Thyroid gland (tissue), 4 donors: ENCODE measurements around the gene MLYCD. TPM values are rescaled to one million over a fixed set of nuclear protein-coding genes. Genes with fewer than 3 reads are reported as not detected.
"Not testable (repeated sequence)": the region's sequence is repeated elsewhere in the genome, so short reads cannot be mapped to it uniquely, and the experiment has no call there.

Source experiments
- DNase-seq, 2 donors: peaks; one replicate each; pipeline ENCODE4 v3.0.0-alpha.2; 2019
- H3K27ac ChIP-seq, 3 donors: fragments of 200-600 bp; sonication (generic); 1 replicate in 2 of 3; 2 replicates in 1 of 3; pipeline ENCODE4 v1.5.1; 2016 to 2019; ENCODE audit warnings: mild to moderate bottlenecking in 1 of 3, moderate library complexity in 1 of 3
- H3K27me3 ChIP-seq: fragments of 200-600 bp; sonication (generic); one replicate; pipeline ENCODE4 v1.5.1; 2019
- H3K36me3 ChIP-seq, 2 donors: fragments of 200-600 bp; sonication (generic); one replicate each; pipeline ENCODE4 v1.5.1; 2016 to 2019
- H3K4me1 ChIP-seq, 2 donors: fragments of 200-600 bp; sonication (generic); one replicate each; pipeline ENCODE4 v1.5.1; 2017 to 2019
- H3K4me3 ChIP-seq, 3 donors: fragments of 200-600 bp; sonication (generic); replicated peaks in 1 of 3; 1 replicate in 2 of 3; 2 replicates in 1 of 3; pipeline ENCODE4 v1.5.1; 2016; ENCODE audit warnings: mild to moderate bottlenecking in 1 of 3
- H3K9me3 ChIP-seq: fragments of 200-600 bp; sonication (generic); one replicate; pipeline ENCODE4 v1.5.1; 2017
- POLR2A ChIP-seq, 2 donors: fragments of 450-650 bp; IDR thresholded peaks; one replicate each; pipeline ENCODE4 v1.6.1; 2017; ENCODE audit warnings: antibody characterized with exemption in 2 of 2, mild to moderate bottlenecking in 2 of 2, moderate library complexity in 1 of 2
- WGBS, 2 donors: methylation state at CpG; one replicate each; pipeline ENCODE4 v1.1.5; 2017; 5-methylcytosine and 5-hydroxymethylcytosine counted together
- intact Hi-C: fragments of 100-400 bp; cut with DNase I; formaldehyde crosslinking; loops from one replicate; pipeline ENCODE4 v1.15.1; 2023
- total RNA-seq, 4 donors: library from RNA; depleted of rRNA; stranded (reverse); fragments of >200 nt; gene quantifications; one replicate each; pipeline ENCODE4 v1.2.3, GENCODE V29; 2016
- TF ChIP-seq, protein P1 (sequence below), 6 experiments: fragments of 200-600 bp in 3 of 6; fragments of 450-650 bp in 3 of 6; sonication (generic) in 3 of 6; IDR thresholded peaks; one replicate each; pipeline ENCODE4 v1.5.1; 2016 to 2019; ENCODE audit warnings: antibody characterized with exemption in 6 of 6, mild to moderate bottlenecking in 2 of 6, inconsistent platforms in 1 of 6, moderate library complexity in 1 of 6

Gene MLYCD
- total RNA-seq, 4 donors from 2014 or later = 9.9 to 22.0 (median 12.0) TPM

DNA sequence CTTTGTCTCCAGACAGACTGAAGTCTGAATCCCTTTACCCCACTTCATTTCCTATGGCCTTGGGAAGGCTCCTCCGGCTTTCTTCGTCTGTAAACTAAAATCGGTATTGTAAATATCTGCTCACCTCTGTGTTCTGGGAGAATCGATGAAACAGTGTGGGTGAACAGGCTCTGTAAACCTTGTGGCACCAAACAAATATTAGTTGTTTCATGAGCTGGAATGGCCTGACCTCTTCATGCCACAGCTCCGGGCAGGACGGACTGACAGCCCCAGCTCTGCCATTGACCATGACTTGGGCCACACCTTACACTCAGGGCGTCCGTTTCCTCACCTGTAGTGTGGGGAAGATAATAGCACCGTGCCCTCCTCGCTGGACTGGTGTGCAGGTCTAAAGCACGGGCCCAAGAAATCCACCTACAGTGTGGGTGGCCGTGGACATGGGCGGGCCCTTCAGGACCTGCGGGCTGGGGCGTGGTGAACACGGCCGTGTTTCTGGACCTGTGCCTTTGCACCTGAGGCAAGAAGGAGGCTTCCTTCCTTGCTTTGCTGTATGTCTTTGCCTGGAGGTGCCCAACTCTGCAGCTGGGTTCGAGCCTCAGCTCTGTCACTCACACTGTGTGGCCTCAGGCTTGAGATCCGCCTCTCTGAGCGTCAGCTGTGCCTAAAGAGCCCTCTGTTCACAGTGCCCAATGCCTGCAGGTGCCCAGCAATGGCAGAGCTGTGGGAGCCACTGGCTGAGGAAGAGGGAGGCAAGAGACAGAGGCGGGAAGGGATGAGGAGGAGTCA lies 48.1 kb downstream of the MLYCD start:
- DNase-seq = no peak
- WGBS, 2 donors = 83 to 97% methylated on average over 17 to 21 of the region's 21 CpGs

DNA sequence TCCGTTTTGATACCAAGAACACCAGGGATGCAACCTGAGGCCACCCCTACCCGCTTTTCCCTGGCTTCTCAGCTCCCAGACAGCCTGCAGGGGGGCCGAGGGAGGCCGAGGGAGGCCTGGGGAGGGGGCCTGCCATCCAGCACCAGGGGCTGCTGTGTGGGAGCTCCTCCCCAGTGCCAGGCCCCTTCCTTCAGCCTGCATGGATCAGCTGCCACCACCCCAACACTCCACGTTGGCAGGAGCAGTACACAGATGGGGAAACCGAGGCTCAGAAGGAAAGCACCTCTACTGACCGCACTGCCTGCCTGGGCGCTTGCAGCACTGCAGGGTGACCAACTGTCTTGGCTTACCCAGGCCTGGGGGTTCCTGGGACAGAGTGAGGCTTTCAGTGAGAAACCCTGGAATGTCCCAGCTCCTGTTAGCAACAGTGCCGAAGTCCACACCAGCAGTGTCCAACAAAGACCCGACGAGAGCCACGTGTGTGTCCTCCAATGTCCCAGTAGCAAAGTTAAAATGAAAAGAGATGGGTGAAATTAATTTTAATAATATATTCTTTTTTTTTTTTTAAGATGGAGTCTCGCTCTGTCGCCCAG lies 48.8 kb downstream of the MLYCD start:
- 89 to 91% methylated on average over 13 to 14 of the region's 14 CpGs for WGBS, 2 donors
- no peak for TF ChIP-seq POLR2A (IDR thresholded peaks at IDR 0.05)
- TF ChIP-seq, protein P1, sequence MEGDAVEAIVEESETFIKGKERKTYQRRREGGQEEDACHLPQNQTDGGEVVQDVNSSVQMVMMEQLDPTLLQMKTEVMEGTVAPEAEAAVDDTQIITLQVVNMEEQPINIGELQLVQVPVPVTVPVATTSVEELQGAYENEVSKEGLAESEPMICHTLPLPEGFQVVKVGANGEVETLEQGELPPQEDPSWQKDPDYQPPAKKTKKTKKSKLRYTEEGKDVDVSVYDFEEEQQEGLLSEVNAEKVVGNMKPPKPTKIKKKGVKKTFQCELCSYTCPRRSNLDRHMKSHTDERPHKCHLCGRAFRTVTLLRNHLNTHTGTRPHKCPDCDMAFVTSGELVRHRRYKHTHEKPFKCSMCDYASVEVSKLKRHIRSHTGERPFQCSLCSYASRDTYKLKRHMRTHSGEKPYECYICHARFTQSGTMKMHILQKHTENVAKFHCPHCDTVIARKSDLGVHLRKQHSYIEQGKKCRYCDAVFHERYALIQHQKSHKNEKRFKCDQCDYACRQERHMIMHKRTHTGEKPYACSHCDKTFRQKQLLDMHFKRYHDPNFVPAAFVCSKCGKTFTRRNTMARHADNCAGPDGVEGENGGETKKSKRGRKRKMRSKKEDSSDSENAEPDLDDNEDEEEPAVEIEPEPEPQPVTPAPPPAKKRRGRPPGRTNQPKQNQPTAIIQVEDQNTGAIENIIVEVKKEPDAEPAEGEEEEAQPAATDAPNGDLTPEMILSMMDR (IDR thresholded peaks at IDR 0.05) = no peak

More for the DNA sequence above, 48.1 kb downstream of the MLYCD start:
- peaks cover 4 to 10% of the 10 kb centered on the region in 2 donors for H3K4me1 ChIP-seq
- H3K4me3 ChIP-seq = no peak overlapping the region
- no peaks in the 10 kb centered on the region for H3K9me3 ChIP-seq
- intact Hi-C loops = no loop called here
- H3K27ac ChIP-seq = no peak overlapping the region
- no peaks in the 10 kb centered on the region for H3K27me3 ChIP-seq
- no peak for TF ChIP-seq POLR2A (IDR thresholded peaks at IDR 0.05)
- TF ChIP-seq, protein P1 (IDR thresholded peaks at IDR 0.05) = no peak
- no peaks in the 10 kb centered on the region for H3K36me3 ChIP-seq

DNA sequence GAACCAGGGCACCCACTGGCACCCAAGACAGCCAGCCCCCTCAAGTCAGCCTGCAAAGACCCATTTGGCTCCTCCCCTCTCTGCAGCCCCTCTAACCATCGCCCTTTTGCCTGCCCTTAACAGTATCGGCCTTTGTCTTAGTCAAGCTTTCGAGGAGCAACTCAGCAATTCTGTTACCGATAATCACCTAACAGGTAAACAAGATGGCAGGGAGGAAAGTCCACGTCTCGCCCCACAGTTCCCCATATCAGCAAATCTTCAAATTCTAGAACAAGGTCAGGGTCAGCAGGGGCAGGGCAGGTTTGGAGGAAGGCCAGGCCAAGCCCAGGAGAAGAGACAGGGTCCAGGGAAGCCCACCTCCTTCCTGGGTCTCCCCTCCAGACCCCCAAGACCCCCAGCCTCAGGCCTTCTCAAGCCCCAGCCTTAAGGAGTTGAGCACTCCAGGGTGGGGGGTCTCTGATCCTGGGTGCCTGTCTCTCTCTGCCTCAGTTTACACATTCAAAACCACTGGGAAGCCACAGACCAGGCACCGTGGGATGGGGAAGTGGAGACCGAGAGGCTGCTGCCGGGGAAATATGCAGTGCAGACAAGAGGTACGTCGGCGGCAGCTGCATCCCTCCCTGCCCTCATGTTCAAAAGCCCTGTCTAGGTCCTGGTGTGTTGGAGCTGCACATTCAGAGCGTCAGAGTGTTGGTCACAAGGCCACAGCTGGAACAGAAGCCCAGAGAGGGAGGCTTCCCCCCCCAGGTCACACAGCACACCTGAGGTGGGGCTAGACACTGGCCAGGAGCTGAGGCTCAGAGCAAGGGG lies 50.2 kb downstream of the MLYCD start:
- 88 to 97% methylated on average over 11 to 13 of the region's 13 CpGs for WGBS, 2 donors
- no peak for DNase-seq
- H3K27me3 ChIP-seq = no peaks in the 10 kb centered on the region
- H3K9me3 ChIP-seq = no peaks in the 10 kb centered on the region
- no peak overlapping the region for H3K27ac ChIP-seq
- H3K36me3 ChIP-seq = no peaks in the 10 kb centered on the region
- no peak overlapping the region for H3K4me3 ChIP-seq
- intact Hi-C loops = no loop called here
- peaks cover 20 to 23% of the 10 kb centered on the region in 2 donors for H3K4me1 ChIP-seq
- no peak for TF ChIP-seq POLR2A (IDR thresholded peaks at IDR 0.05)
- TF ChIP-seq, protein P1 (IDR thresholded peaks at IDR 0.05) = no peak

More for the DNA sequence above, 48.8 kb downstream of the MLYCD start:
- Histone ChIP-seq H3K4me3 (no peak overlapping the region), H3K27ac (no peak overlapping the region), H3K27me3 (no peaks in the 10 kb centered on the region), H3K9me3 (no peaks in the 10 kb centered on the region), H3K4me1 (peaks cover 9 to 16% of the 10 kb centered on the region in 2 donors), H3K36me3 (no peaks in the 10 kb centered on the region)
- DNase-seq = no peak
- intact Hi-C loops = no loop called here

DNA sequence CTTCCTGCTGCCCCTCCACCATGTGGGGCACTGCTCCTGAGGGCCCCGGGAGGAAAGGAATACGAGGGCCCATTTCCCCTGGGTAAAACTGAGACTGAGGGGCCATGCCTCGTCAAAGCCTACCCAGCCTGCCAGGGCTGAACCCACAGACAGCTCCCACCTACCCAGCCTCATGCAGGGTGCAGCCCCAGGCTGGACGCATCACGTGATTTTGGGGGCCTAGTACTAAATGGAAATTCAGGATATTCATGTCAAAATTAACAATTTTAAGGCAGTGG lies 50.7 kb downstream of the MLYCD start:
- H3K9me3 ChIP-seq = no peaks in the 10 kb centered on the region
- 86 to 94% methylated on average over 5 of the region's 5 CpGs for WGBS, 2 donors
- TF ChIP-seq POLR2A (IDR thresholded peaks at IDR 0.05) = no peak
- TF ChIP-seq, protein P1 (IDR thresholded peaks at IDR 0.05) = no peak
- peaks cover 25 to 29% of the 10 kb centered on the region in 2 donors for H3K4me1 ChIP-seq
- DNase-seq = no peak
- intact Hi-C loops = no loop called here
- no peaks in the 10 kb centered on the region for H3K36me3 ChIP-seq
- no peak overlapping the region for H3K27ac ChIP-seq
- no peaks in the 10 kb centered on the region for H3K27me3 ChIP-seq
- no peak overlapping the region for H3K4me3 ChIP-seq

DNA sequence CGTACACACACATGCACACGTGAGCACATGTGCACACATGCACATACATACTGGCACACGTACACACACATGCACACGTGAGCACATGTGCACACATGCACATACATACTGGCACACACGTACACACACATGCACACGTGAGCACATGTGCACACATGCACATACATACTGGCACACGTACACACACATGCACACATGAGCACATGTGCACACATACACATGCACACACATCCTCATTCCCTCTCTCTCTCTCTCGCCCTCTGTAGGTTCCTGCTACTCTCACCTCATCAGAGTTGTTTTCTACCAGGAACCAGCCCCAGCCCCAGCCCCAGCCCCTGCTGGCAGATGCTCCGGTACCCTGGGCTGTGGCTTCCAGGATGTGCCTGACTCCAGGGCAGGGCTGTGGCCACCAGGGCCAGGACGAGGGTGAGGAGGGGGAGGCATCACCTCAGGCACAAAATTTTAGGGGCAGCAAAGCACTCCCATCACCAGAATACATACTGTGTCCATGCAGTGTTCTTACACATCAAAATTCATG lies 52.0 kb downstream of the MLYCD start:
- WGBS, 2 donors = 62 to 83% methylated on average over 4 to 10 of the region's 10 CpGs
- intact Hi-C loops, H3K9me3 ChIP-seq, H3K27ac ChIP-seq, H3K4me3 ChIP-seq, H3K27me3 ChIP-seq, H3K36me3 ChIP-seq, DNase-seq: not testable (repeated sequence)
- peaks cover 28 to 35% of the 10 kb centered on the region in 2 donors for H3K4me1 ChIP-seq
